ENCODE measurements around the gene SLC43A1. TPM values are rescaled to one million over a fixed set of nuclear protein-coding genes. Genes with fewer than 3 reads are reported as not detected.
A peak's percentile ranks its signal among the peaks of the same experiment; 100 is the strongest.

The SLC43A1 gene
- total RNA-seq, 4 donors from 2014 or later: 7.4 to 35.1 (median 15.8) TPM

DNA sequence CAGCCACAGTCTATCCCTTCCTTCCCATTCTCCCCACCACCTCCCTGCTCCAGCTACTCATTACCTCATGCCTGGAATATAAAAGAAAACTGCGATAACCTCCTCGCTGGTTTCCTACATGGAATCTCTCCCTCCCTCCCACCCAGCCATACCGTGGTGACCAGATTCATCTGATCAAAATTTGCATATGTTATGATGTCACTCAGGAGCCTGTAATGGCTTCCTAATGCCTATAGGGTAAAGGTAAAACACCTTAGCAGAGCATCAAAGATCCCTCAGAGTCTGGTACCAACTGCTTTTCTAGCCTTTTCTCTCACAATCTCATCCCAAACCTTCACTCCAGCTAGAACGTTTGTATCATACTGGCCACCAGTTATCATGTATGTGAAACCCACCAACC is 35.6 kb downstream of the SLC43A1 start:
- H3K4me3 ChIP-seq: no peak overlapping the region
- no peak for ATAC-seq
- no peak for DNase-seq
- H3K27me3 ChIP-seq: peaks cover 6 to 9% (median 6%) of the 10 kb centered on the region in 3 donors
- peaks cover 0 to 7% of the 10 kb centered on the region in 2 donors for H3K36me3 ChIP-seq
- intact Hi-C loops (cut with DNase I; ENCODE audit: low total_unique reads): loop anchor here (1.0 to 5.0 kb wide), 2 partner anchors 23 to 133 kb away; no protein-coding TSS in a partner anchor
- H3K27ac ChIP-seq: no peak overlapping the region
- in situ Hi-C loops (cut with MboI; ENCODE audit: low sequenced_read_pairs in 4 of 4): loop anchor here in 1 of 4 donors (25.0 kb wide), 1 partner anchor 143 kb away; the partner anchor contains the start of genes P2RX3 and SSRP1
- no peak for TF ChIP-seq POLR2A (IDR thresholded peaks at IDR 0.05)
- TF ChIP-seq, protein P1, sequence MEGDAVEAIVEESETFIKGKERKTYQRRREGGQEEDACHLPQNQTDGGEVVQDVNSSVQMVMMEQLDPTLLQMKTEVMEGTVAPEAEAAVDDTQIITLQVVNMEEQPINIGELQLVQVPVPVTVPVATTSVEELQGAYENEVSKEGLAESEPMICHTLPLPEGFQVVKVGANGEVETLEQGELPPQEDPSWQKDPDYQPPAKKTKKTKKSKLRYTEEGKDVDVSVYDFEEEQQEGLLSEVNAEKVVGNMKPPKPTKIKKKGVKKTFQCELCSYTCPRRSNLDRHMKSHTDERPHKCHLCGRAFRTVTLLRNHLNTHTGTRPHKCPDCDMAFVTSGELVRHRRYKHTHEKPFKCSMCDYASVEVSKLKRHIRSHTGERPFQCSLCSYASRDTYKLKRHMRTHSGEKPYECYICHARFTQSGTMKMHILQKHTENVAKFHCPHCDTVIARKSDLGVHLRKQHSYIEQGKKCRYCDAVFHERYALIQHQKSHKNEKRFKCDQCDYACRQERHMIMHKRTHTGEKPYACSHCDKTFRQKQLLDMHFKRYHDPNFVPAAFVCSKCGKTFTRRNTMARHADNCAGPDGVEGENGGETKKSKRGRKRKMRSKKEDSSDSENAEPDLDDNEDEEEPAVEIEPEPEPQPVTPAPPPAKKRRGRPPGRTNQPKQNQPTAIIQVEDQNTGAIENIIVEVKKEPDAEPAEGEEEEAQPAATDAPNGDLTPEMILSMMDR (IDR thresholded peaks at IDR 0.05 in 4 of 5, conservative IDR thresholded peaks at IDR 0.05 in 1 of 5): no peak
- H3K4me1 ChIP-seq: peaks cover 14 to 22% of the 10 kb centered on the region in 2 donors
- H3K9me3 ChIP-seq: no peaks in the 10 kb centered on the region

DNA sequence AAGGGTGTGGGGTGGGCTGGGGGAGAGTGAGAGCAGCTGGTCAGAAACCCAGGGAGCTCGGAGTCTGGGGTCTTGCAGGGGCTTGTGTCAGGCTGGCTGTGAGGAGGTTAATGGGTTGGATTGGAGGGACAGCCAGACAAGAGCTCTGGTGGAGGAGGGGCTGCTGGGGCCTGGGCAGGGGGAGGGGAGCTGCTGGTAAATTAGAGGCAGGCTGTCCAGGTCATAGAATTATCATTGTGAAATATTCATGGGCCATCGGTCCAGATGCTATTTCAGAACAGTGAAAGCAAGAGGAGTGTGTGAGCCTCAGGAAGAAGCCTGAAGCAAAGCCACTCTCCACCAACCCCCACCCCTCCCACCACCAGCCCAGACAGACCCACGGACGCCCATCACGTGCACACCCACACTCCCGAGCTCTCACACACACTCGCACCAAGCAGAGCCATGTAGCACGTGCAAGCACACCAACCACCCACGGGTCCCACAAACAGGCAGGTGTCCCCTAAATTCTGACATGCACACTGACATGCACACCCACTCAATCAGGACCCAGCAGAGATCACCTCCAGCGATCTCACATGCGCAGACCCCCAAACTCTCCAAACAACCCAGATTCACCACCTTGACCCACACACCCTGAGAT is 36.4 kb downstream of the SLC43A1 start:
- in situ Hi-C loops (cut with MboI; ENCODE audit: low sequenced_read_pairs in 4 of 4) (loop anchor here in 1 of 4 donors (25.0 kb wide), 1 partner anchor 142 kb away; the partner anchor contains the start of genes P2RX3 and SSRP1), intact Hi-C loops (cut with DNase I; ENCODE audit: low total_unique reads) (no loop called here)
- Histone ChIP-seq H3K9me3 (no peaks in the 10 kb centered on the region), H3K27ac (no peak overlapping the region), H3K27me3 (peaks cover 6 to 9% (median 6%) of the 10 kb centered on the region in 3 donors), H3K4me1 (peaks cover 14 to 22% of the 10 kb centered on the region in 2 donors), H3K4me3 (no peak overlapping the region), H3K36me3 (no peaks in the 10 kb centered on the region)
- ATAC-seq (no peak), DNase-seq (no peak)
- TF ChIP-seq, protein P1 (IDR thresholded peaks at IDR 0.05 in 4 of 5, conservative IDR thresholded peaks at IDR 0.05 in 1 of 5): no peak

DNA sequence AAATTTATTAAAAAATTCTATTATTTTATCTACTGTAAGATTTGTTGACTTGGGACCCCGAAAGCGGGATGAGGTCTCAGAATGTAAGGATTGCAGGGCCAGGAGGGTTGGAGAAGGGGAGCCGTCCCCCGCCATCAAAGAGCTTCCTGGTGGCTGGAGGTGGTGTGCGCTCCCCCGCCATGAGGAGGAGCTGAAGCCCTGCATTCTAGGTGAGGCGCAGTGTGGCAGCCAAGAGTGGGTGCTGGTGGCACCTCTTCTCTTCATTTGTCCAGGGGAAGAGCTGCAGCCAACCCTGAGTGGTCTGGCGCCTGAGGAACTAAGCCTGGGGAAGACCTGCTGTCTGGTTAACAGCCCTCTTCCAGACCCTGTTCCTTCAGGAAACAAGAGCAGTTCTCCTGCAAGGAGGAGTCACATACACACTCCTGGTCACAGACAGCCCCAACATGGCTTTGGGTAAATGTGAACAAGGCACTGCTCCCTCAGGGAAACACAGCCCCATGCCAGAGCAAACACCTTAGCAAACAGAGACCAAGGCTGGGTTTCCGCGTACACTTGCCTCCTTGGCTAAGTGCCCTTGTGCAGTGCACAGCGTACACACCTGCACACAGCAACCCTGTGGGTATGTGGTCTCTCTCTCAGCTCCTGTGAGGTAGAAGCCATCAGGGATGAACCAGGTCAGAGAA is 37.9 kb downstream of the SLC43A1 start:
- Histone ChIP-seq H3K4me1 (peaks cover 7 to 12% of the 10 kb centered on the region in 2 donors), H3K27ac (no peak overlapping the region), H3K4me3 (no peak overlapping the region), H3K36me3 (no peaks in the 10 kb centered on the region), H3K9me3 (no peaks in the 10 kb centered on the region), H3K27me3 (peaks cover 3 to 6% (median 4%) of the 10 kb centered on the region in 3 donors)
- intact Hi-C loops (cut with DNase I; ENCODE audit: low total_unique reads): loop anchor here (2.0 kb wide), 1 partner anchor 19 kb away; no protein-coding TSS in a partner anchor
- ATAC-seq (no peak), DNase-seq (no peak)
- TF ChIP-seq, protein P1 (IDR thresholded peaks at IDR 0.05 in 4 of 5, conservative IDR thresholded peaks at IDR 0.05 in 1 of 5): no peak
- TF ChIP-seq POLR2A (IDR thresholded peaks at IDR 0.05): no peak
- in situ Hi-C loops (cut with MboI; ENCODE audit: low sequenced_read_pairs in 4 of 4): loop anchor here in 1 of 4 donors (25.0 kb wide), 1 partner anchor 140 kb away; the partner anchor contains the start of genes P2RX3 and SSRP1

DNA sequence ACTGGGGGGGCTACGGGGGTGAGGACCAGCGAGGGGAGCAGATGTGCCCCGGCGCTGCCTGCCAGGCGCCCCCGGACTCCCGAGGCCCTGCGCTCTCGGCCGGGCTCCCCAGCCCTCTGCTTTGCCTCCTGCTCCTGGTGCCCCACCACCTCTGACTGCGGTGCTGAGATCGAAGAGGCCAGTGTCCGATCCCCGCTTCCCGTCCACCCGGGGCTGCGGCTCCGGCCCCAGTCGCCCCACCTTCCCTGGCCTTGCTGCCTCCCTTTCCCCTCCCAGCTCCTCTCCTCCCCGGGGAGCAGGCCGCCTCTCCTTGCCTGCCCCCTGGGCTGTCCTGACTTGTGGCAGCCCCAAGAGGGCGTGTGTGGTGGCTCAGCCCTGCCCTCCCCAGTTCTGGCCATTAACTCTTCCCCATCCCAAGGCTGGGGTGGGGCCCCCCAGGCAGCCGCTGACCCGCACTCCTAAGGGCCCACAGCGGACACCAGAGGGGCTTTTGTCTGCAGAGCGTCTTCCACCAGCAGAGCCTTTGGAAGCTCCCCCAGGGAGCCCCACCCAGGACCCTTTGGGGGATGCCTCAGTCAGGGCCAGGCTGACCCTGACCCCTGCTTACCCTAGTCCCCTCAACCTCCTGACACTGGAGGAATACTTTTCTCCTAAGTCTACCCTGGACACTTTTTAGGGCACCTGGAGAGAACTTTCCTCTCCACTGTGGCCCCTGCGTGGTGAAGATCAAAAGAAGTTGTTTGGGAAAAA is 38.6 kb downstream of the SLC43A1 start:
- no peaks in the 10 kb centered on the region for H3K27me3 ChIP-seq
- H3K4me3 ChIP-seq: peak overlapping the region; percentile 64 to 75 (median 70)
- in situ Hi-C loops (cut with MboI; ENCODE audit: low sequenced_read_pairs in 4 of 4) (loop anchor here in 1 of 4 donors (25.0 kb wide), 1 partner anchor 140 kb away; the partner anchor contains the start of genes P2RX3 and SSRP1), intact Hi-C loops (cut with DNase I; ENCODE audit: low total_unique reads) (loop anchor here (2.0 kb wide), 1 partner anchor 18 kb away; no protein-coding TSS in a partner anchor)
- H3K36me3 ChIP-seq: no peaks in the 10 kb centered on the region
- H3K27ac ChIP-seq: peak overlapping the region; percentile 67 to 80 (median 75)
- H3K4me1 ChIP-seq: peaks cover 7 to 9% of the 10 kb centered on the region in 2 donors
- TF ChIP-seq, protein P1 (IDR thresholded peaks at IDR 0.05 in 4 of 5, conservative IDR thresholded peaks at IDR 0.05 in 1 of 5): peak; percentile 51 to 74 (median 56)
- peak; percentile 25 to 39 for TF ChIP-seq POLR2A (IDR thresholded peaks at IDR 0.05)
- peak in 1 of 2 donors; percentile 43 for DNase-seq
- ATAC-seq: peak; percentile 77 to 83
- no peaks in the 10 kb centered on the region for H3K9me3 ChIP-seq
